ENCODE measurements around the gene IFT57.

The IFT57 gene

GRCh38 chr3:108235290-108235689, 13.1 kb upstream of the IFT57 start:
- ATAC-seq (replicated peaks) (no peak), DNase-seq (no peak)
- no peaks in the 10 kb centered on the region for H3K27me3 Mint-ChIP-seq

DNA sequence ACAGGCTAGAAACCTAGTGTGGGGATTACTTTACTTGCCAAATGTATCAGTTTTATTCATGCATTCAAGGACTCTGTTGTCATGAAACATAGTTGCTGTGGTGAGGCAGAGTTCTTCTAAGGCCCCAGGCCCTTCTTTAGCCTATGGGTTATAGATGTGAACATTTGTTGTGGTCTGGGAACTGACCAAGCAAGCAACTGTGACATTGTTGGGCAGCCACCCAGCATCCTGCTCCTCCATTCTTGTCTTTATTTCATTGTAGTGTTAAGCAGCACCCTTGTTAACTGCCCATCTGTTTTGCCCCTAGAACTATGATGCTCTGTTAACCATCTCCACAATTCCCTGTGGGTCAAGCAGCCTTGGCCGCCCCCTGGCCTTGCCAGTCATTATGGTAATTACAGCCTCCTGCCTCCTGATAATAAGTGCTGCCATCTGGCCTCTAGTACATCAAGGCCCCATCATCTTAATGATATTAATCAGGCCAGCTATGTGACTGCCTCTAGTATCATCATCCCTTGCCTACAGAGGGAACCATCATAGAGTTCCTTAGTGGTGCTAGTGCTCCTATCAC, 12.2 kb upstream of the IFT57 start:
- no peaks in the 10 kb centered on the region for H3K4me1 Mint-ChIP-seq (ENCODE audit: low read depth in 2 of 2)
- no peaks in the 10 kb centered on the region for H3K27me3 Mint-ChIP-seq
- no peak for DNase-seq
- H3K9me3 Mint-ChIP-seq = no peaks in the 10 kb centered on the region
- H3K27ac Mint-ChIP-seq = no peak overlapping the region
- no peaks in the 10 kb centered on the region for H3K36me3 Mint-ChIP-seq (ENCODE audit: insufficient read depth)
- no peak overlapping the region for H3K4me3 Mint-ChIP-seq
- no peak for ATAC-seq (replicated peaks)

More at GRCh38 chr3:108235290-108235689, 13.1 kb upstream of the IFT57 start:
- no peak overlapping the region for H3K4me3 Mint-ChIP-seq
- no peak overlapping the region for H3K27ac Mint-ChIP-seq
- H3K4me1 Mint-ChIP-seq (ENCODE audit: low read depth in 2 of 2) = no peaks in the 10 kb centered on the region
- H3K9me3 Mint-ChIP-seq = no peaks in the 10 kb centered on the region
- H3K36me3 Mint-ChIP-seq (ENCODE audit: insufficient read depth) = no peaks in the 10 kb centered on the region

DNA sequence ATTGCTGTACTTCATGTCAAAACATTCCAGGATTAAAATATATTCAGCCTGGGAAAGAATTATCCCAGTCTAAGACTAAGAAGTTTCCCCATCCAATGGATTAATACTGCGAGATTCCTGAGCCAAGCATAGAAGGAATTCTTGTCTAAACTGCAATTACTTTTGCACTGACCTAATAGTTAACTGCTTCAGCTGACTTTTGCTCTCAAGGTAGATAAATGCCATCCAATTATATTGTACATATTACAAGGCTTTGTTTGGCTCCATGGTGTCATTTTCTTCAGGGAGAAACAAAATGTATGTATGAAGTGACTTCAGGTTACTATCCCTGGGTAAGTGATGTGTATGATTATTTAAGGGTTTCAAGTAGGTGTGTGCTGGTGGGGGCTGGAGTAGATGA, 6.1 kb upstream of the IFT57 start:
- DNase-seq (no peak), ATAC-seq (replicated peaks) (no peak)
- H3K36me3 Mint-ChIP-seq (ENCODE audit: insufficient read depth) = no peaks in the 10 kb centered on the region
- H3K27me3 Mint-ChIP-seq = no peaks in the 10 kb centered on the region
- H3K27ac Mint-ChIP-seq = no peak overlapping the region
- H3K9me3 Mint-ChIP-seq = no peaks in the 10 kb centered on the region
- no peak overlapping the region for H3K4me3 Mint-ChIP-seq
- H3K4me1 Mint-ChIP-seq (ENCODE audit: low read depth in 2 of 2) = peaks cover 11 to 13% of the 10 kb centered on the region in 2 donors

DNA sequence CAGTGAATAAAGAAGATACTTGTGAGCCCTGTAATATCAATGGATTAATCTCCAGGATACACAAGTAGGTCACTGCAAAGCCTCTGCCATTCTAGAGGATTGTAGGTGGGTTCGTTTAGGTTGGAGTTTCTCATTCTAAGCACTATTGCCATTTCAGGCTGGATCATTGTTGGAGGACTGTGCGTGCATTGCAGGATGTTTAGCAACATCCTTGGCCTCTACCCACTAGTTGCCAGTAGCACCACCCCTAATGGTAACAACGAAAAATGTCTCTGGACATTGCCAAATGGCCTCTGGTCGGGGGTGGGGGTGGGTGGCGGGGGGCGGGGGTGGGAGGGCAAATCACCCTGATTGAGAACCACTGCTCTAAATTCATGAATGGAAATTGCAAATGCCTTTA, 4.9 kb upstream of the IFT57 start:
- H3K36me3 Mint-ChIP-seq (ENCODE audit: insufficient read depth) = peaks cover 6% of the 10 kb centered on the region
- H3K9me3 Mint-ChIP-seq = no peaks in the 10 kb centered on the region
- ATAC-seq (replicated peaks) = no peak
- H3K4me3 Mint-ChIP-seq = no peak overlapping the region
- no peaks in the 10 kb centered on the region for H3K27me3 Mint-ChIP-seq
- H3K27ac Mint-ChIP-seq = no peak overlapping the region
- H3K4me1 Mint-ChIP-seq (ENCODE audit: low read depth in 2 of 2) = peaks cover 20 to 21% of the 10 kb centered on the region in 2 donors
- DNase-seq = no peak

DNA sequence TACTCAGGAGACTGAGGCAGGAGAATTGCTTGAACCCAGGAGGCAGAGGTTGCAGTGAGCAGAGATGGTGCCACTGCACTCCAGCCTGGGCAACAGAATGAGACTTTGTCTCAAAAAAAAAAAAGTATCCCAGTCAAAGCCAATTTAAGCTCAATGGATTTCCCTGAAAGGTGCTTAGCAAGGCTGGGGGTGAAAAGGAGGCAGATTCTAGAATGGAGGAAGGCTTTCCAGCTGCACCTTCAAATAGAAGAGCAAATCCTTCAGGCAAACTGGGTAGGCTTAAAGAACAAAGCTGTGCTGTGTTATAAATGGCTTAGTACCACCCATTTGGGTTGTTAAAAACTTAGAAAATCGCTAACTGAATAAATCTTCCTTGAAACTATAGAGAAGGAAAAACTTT, 3.0 kb upstream of the IFT57 start:
- H3K36me3 Mint-ChIP-seq (ENCODE audit: insufficient read depth) = peaks cover 14% of the 10 kb centered on the region
- no peak for DNase-seq
- peak overlapping the region; percentile 100 for H3K27ac Mint-ChIP-seq
- peaks cover 27 to 40% of the 10 kb centered on the region in 2 donors for H3K4me1 Mint-ChIP-seq (ENCODE audit: low read depth in 2 of 2)
- H3K27me3 Mint-ChIP-seq = no peaks in the 10 kb centered on the region
- no peak overlapping the region for H3K4me3 Mint-ChIP-seq
- H3K9me3 Mint-ChIP-seq = no peaks in the 10 kb centered on the region
- no peak for ATAC-seq (replicated peaks)

GRCh38 chr3:108223928-108224327, 1.7 kb upstream of the IFT57 start:
- Mint-ChIP-seq H3K36me3 (ENCODE audit: insufficient read depth) (peaks cover 14% of the 10 kb centered on the region), H3K27ac (peak overlapping the region; percentile 100), H3K27me3 (no peaks in the 10 kb centered on the region), H3K4me3 (peak overlapping the region; percentile 98 to 99), H3K4me1 (ENCODE audit: low read depth in 2 of 2) (peaks cover 32 to 52% of the 10 kb centered on the region in 2 donors), H3K9me3 (no peaks in the 10 kb centered on the region)
- no peak for ATAC-seq (replicated peaks)
- no peak for DNase-seq

GRCh38 chr3:108222853-108223565, 785 bp upstream of the IFT57 start:
- ATAC-seq (replicated peaks) (no peak), DNase-seq (peak in 1 of 3 experiments; percentile 3)
- H3K27me3 Mint-ChIP-seq = no peaks in the 10 kb centered on the region
- peak overlapping the region; percentile 100 for H3K27ac Mint-ChIP-seq
- peaks cover 32 to 52% of the 10 kb centered on the region in 2 donors for H3K4me1 Mint-ChIP-seq (ENCODE audit: low read depth in 2 of 2)
- H3K4me3 Mint-ChIP-seq = peak overlapping the region; percentile 98 to 99
- H3K36me3 Mint-ChIP-seq (ENCODE audit: insufficient read depth) = peaks cover 14% of the 10 kb centered on the region
- H3K9me3 Mint-ChIP-seq = no peaks in the 10 kb centered on the region

DNA sequence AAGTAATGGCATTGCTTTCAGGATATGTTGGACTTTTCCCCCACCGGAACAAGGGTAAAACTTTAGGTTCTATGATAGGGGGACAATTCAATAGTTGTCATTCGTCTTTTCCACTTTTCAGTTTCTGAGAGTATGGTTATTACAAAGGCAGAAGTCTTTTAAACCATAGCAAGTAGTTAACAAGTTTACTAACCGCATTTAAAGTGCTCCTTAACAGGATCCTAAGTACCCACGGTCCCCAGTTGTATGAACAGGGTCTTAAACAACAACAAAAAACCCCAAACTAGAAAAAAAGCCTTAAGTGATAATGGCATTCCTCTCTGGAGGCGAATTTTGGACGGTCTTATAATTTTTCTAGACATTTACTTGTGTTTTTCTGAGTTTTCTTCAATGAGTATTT, 831 bp downstream of the IFT57 start:
- DNase-seq (no peak), ATAC-seq (replicated peaks) (no peak)
- no peaks in the 10 kb centered on the region for H3K27me3 Mint-ChIP-seq
- H3K9me3 Mint-ChIP-seq = no peaks in the 10 kb centered on the region
- H3K27ac Mint-ChIP-seq = peak overlapping the region; percentile 100
- H3K4me3 Mint-ChIP-seq = peak overlapping the region; percentile 98 to 99
- H3K36me3 Mint-ChIP-seq (ENCODE audit: insufficient read depth) = peaks cover 14% of the 10 kb centered on the region
- peaks cover 32 to 52% of the 10 kb centered on the region in 2 donors for H3K4me1 Mint-ChIP-seq (ENCODE audit: low read depth in 2 of 2)

DNA sequence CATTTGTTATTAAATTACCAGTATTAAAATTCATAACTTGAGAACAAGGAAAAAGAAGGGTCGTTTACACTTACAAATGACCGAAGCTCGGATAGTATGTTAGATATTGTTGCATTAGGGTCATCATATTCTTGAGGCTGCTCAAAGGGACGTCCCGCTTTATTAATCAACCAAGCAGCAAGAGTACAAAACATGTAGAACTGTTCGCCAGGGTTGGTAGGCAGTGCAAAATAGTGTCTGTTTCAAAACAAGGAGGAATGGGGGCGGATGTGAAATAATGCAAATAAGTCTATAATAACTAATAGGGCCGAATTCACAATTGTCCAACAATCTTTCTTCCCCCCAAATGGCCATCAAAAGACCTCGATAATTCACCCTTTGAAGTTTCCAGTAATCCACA, 2.9 kb downstream of the IFT57 start:
- Mint-ChIP-seq H3K4me3 (no peak overlapping the region), H3K27ac (peak overlapping the region in 1 of 2 donors; percentile 100)
- no peak for ATAC-seq (replicated peaks)

DNA sequence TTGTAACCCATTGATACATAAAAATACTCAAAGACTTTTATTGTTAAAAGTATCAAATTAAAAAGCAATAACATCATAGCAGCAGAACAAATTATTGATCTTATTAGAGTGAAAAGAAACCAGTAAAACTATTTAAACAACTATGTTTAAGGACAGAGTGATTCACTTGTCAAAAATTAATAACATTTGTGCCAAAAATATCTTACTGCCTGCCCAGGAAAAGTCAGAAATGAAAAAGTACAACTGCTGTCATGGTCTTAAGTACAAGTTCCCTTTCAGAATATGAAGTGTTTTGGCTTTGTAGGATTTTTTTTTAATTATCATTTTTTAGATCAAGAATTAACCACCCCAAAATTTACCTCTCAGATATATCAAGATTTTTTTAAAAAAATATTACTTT, 3.4 kb downstream of the IFT57 start:
- Mint-ChIP-seq H3K9me3 (no peaks in the 10 kb centered on the region), H3K27me3 (no peaks in the 10 kb centered on the region), H3K27ac (peak overlapping the region in 1 of 2 donors; percentile 100), H3K4me3 (no peak overlapping the region), H3K4me1 (ENCODE audit: low read depth in 2 of 2) (peaks cover 30 to 53% of the 10 kb centered on the region in 2 donors), H3K36me3 (ENCODE audit: insufficient read depth) (peaks cover 20% of the 10 kb centered on the region)
- ATAC-seq (replicated peaks) = no peak
- no peak for DNase-seq

More for the DNA sequence above, 2.9 kb downstream of the IFT57 start:
- no peak for DNase-seq
- H3K9me3 Mint-ChIP-seq = no peaks in the 10 kb centered on the region
- no peaks in the 10 kb centered on the region for H3K27me3 Mint-ChIP-seq
- H3K4me1 Mint-ChIP-seq (ENCODE audit: low read depth in 2 of 2) = peaks cover 35 to 58% of the 10 kb centered on the region in 2 donors
- H3K36me3 Mint-ChIP-seq (ENCODE audit: insufficient read depth) = peaks cover 15% of the 10 kb centered on the region

- H3K9me3 Mint-ChIP-seq = no peaks in the 10 kb centered on the region
- peaks cover 10 to 27% of the 10 kb centered on the region in 2 donors for H3K4me1 Mint-ChIP-seq (ENCODE audit: low read depth in 2 of 2)
- no peaks in the 10 kb centered on the region for H3K27me3 Mint-ChIP-seq
- peaks cover 20% of the 10 kb centered on the region for H3K36me3 Mint-ChIP-seq (ENCODE audit: insufficient read depth)
- DNase-seq (no peak), ATAC-seq (replicated peaks) (no peak)
- no peak overlapping the region for H3K27ac Mint-ChIP-seq
- H3K4me3 Mint-ChIP-seq = peak overlapping the region; percentile 5 to 11
These were observed 6.4 kb downstream of the IFT57 start for GRCh38 chr3:108215871-108216270.

DNA sequence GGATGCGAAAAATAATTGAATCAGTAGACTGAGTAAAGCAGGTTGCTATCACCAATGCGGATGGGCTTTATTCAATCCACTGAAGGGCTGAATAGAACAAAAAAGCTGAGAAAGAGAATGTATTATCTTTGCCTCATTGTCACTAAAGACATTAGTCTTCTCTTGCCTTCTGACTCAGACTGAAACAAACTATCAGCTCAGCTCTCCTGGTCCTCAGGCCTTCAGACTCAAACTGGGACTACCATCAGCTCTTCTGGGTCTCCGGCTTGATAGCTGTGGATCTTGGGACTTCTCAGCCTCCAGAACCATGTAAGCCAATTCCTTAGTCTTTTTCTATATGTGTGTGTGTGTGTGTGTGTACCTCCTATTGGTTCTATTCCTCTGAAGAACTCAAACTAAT, 12.6 kb downstream of the IFT57 start:
- peaks cover 0 to 6% of the 10 kb centered on the region in 2 donors for H3K4me1 Mint-ChIP-seq (ENCODE audit: low read depth in 2 of 2)
- no peak overlapping the region for H3K27ac Mint-ChIP-seq
- no peak overlapping the region for H3K4me3 Mint-ChIP-seq

GRCh38 chr3:108208831-108209230, 13.4 kb downstream of the IFT57 start:
- DNase-seq = no peak
- Mint-ChIP-seq H3K9me3 (no peaks in the 10 kb centered on the region), H3K4me1 (ENCODE audit: low read depth in 2 of 2) (peaks cover 0 to 6% of the 10 kb centered on the region in 2 donors), H3K36me3 (ENCODE audit: insufficient read depth) (peaks cover 20% of the 10 kb centered on the region), H3K4me3 (no peak overlapping the region), H3K27ac (no peak overlapping the region), H3K27me3 (no peaks in the 10 kb centered on the region)
- ATAC-seq (replicated peaks) = no peak

More for the DNA sequence above, 12.6 kb downstream of the IFT57 start:
- ATAC-seq (replicated peaks) (no peak), DNase-seq (no peak)
- H3K27me3 Mint-ChIP-seq = no peaks in the 10 kb centered on the region
- H3K36me3 Mint-ChIP-seq (ENCODE audit: insufficient read depth) = peaks cover 22% of the 10 kb centered on the region
- H3K9me3 Mint-ChIP-seq = no peaks in the 10 kb centered on the region

DNA sequence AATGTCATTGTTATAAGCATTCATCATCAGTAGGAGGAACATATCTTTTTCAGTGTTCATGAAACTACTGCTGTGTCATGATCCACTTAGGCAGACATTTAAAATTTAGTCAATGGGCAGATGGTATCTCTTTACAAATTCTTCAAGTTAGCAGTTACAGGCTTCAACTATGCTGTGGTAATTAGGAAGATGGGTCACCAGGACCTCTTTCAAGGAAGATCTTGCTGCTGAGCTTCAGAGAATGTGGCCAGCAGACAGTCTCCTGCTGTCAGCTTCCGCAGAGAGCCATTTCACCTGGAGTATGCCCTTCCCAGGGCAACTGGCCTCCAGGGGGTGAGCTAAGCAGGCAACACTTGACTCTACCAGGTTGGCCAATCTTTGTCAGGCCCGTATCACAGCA, 19.4 kb downstream of the IFT57 start:
- H3K27ac Mint-ChIP-seq = no peak overlapping the region
- H3K9me3 Mint-ChIP-seq = no peaks in the 10 kb centered on the region
- H3K27me3 Mint-ChIP-seq = no peaks in the 10 kb centered on the region
- no peak for ATAC-seq (replicated peaks)
- peaks cover 3 to 8% of the 10 kb centered on the region in 2 donors for H3K4me1 Mint-ChIP-seq (ENCODE audit: low read depth in 2 of 2)
- DNase-seq = no peak
- H3K4me3 Mint-ChIP-seq = no peak overlapping the region
- peaks cover 3% of the 10 kb centered on the region for H3K36me3 Mint-ChIP-seq (ENCODE audit: insufficient read depth)

Measured in effector memory CD8-positive, alpha-beta T cell (primary cell).